Body of pancreas (tissue), 4 donors: ENCODE results near the gene ARHGAP30.

Experiments
- CTCF ChIP-seq, 7 experiments: fragments of 450-650 bp in 4 of 7; fragments of 200-600 bp in 3 of 7; sonication (generic) in 3 of 7; IDR thresholded peaks; one replicate each; pipeline ENCODE4 v1.5.1; 2016 to 2019; ENCODE audit warnings: antibody characterized with exemption in 7 of 7
- POLR2A ChIP-seq, 3 donors: fragments of 450-650 bp; IDR thresholded peaks; one replicate each; pipeline ENCODE4 v1.6.1; 2016; ENCODE audit warnings: antibody characterized with exemption in 3 of 3, mild to moderate bottlenecking in 2 of 3

- TF ChIP-seq CTCF (IDR thresholded peaks at IDR 0.05) (no peak), POLR2A (IDR thresholded peaks at IDR 0.05) (no peak)
Observed at GRCh38 chr1:161039546-161039945, 30.1 kb downstream of the ARHGAP30 start.
